NT2/D1 (cell line): Measurements from ENCODE around the gene UNK.
A peak's percentile ranks its signal among the peaks of the same experiment; 100 is the strongest.
"Not testable (repeated sequence)": the region's sequence is repeated elsewhere in the genome, so short reads cannot be mapped to it uniquely, and the experiment has no call there.

Experiments
- DNase-seq: peaks from one replicate; pipeline ENCODE4 v3.0.0-alpha.2; 2011; ENCODE audit warnings: low read depth, low spot score
- H3K27me3 ChIP-seq: 2 replicates; pipeline ENCODE4 v1.6.0; 2011; ENCODE audit warnings: mild to moderate bottlenecking; ENCODE audit not compliant: insufficient read length, insufficient read depth
- H3K36me3 ChIP-seq: 2 replicates; pipeline ENCODE4 v1.6.1; 2011; ENCODE audit warnings: mild to moderate bottlenecking, low read length, mixed read lengths; ENCODE audit not compliant: insufficient read depth, insufficient read length
- H3K4me1 ChIP-seq: 2 replicates; pipeline ENCODE4 v1.5.1; 2011; ENCODE audit not compliant: insufficient read depth, insufficient read length
- H3K4me3 ChIP-seq: 2 replicates; pipeline ENCODE4 v1.5.1; 2011; ENCODE audit warnings: low read depth; ENCODE audit not compliant: insufficient read length
- H3K9ac ChIP-seq: 2 replicates; pipeline ENCODE4 v1.6.0; 2011; ENCODE audit warnings: low read depth; ENCODE audit not compliant: insufficient read length
- H3K9me3 ChIP-seq: 2 replicates; pipeline ENCODE4 v1.5.1; 2011; ENCODE audit warnings: mild to moderate bottlenecking, low read length; ENCODE audit not compliant: insufficient read depth
- SUZ12 ChIP-seq: IDR thresholded peaks from 2 replicates; pipeline ENCODE4 v1.6.1; 2011; ENCODE audit not compliant: insufficient read length, insufficient read depth; ENCODE audit errors: extremely low read depth
- YY1 ChIP-seq: IDR thresholded peaks from 2 replicates; pipeline ENCODE4 v1.6.1; 2011; ENCODE audit not compliant: insufficient read length, insufficient read depth
- ZNF274 ChIP-seq: IDR thresholded peaks from 2 replicates; pipeline ENCODE4 v1.6.1; 2011; ENCODE audit warnings: mild to moderate bottlenecking, low read depth, low read length

UNK gene

DNA sequence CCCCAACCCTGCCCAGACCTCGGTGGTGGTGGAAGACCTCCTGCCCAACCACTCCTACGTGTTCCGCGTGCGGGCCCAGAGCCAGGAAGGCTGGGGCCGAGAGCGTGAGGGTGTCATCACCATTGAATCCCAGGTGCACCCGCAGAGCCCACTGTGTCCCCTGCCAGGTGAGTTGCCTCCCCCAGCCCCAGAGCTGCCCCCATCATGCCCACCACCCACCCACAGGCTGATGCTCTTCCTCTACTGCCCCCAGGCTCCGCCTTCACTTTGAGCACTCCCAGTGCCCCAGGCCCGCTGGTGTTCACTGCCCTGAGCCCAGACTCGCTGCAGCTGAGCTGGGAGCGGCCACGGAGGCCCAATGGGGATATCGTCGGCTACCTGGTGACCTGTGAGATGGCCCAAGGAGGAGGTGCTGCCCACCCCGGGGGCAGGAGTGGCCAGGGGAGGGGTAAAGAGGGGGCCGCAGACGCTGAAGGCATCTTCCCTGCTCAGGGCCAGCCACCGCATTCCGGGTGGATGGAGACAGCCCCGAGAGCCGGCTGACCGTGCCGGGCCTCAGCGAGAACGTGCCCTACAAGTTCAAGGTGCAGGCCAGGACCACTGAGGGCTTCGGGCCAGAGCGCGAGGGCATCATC, 28.0 kb upstream of the UNK start:
- H3K27me3 ChIP-seq: no peaks in the 10 kb centered on the region
- peaks cover 8% of the 10 kb centered on the region for H3K36me3 ChIP-seq
- H3K9me3 ChIP-seq: no peaks in the 10 kb centered on the region
- no peak overlapping the region for H3K4me3 ChIP-seq
- no peak overlapping the region for H3K9ac ChIP-seq
- H3K4me1 ChIP-seq: peaks cover 33% of the 10 kb centered on the region
- no peak for DNase-seq
- TF ChIP-seq SUZ12: no peak
- no peak for TF ChIP-seq YY1
- no peak for TF ChIP-seq ZNF274

- H3K27me3 ChIP-seq: no peaks in the 10 kb centered on the region
- DNase-seq: no peak
- no peaks in the 10 kb centered on the region for H3K9me3 ChIP-seq
- H3K4me3 ChIP-seq: no peak overlapping the region
- peaks cover 33% of the 10 kb centered on the region for H3K4me1 ChIP-seq
- H3K9ac ChIP-seq: no peak overlapping the region
- peaks cover 10% of the 10 kb centered on the region for H3K36me3 ChIP-seq
- no peak for TF ChIP-seq YY1
- TF ChIP-seq SUZ12: no peak
- no peak for TF ChIP-seq ZNF274
These were observed 27.4 kb upstream of the UNK start for GRCh38 chr17:75757086-75757681.

GRCh38 chr17:75758131-75758905, 26.3 kb upstream of the UNK start:
- no peak for DNase-seq
- H3K9me3 ChIP-seq: no peaks in the 10 kb centered on the region
- no peaks in the 10 kb centered on the region for H3K27me3 ChIP-seq
- no peak overlapping the region for H3K9ac ChIP-seq
- H3K36me3 ChIP-seq: peaks cover 18% of the 10 kb centered on the region
- H3K4me3 ChIP-seq: no peak overlapping the region
- TF ChIP-seq YY1 (no peak), ZNF274 (no peak), SUZ12 (no peak)
- H3K4me1 ChIP-seq: peaks cover 30% of the 10 kb centered on the region

GRCh38 chr17:75759457-75759856, 25.1 kb upstream of the UNK start:
- DNase-seq: no peak
- TF ChIP-seq YY1: no peak
- TF ChIP-seq SUZ12: no peak
- no peak for TF ChIP-seq ZNF274
- H3K36me3 ChIP-seq: peaks cover 18% of the 10 kb centered on the region
- H3K9ac ChIP-seq: peak overlapping the region; percentile 44
- H3K4me1 ChIP-seq: peaks cover 32% of the 10 kb centered on the region
- H3K9me3 ChIP-seq: no peaks in the 10 kb centered on the region
- H3K27me3 ChIP-seq: no peaks in the 10 kb centered on the region
- H3K4me3 ChIP-seq: no peak overlapping the region

DNA sequence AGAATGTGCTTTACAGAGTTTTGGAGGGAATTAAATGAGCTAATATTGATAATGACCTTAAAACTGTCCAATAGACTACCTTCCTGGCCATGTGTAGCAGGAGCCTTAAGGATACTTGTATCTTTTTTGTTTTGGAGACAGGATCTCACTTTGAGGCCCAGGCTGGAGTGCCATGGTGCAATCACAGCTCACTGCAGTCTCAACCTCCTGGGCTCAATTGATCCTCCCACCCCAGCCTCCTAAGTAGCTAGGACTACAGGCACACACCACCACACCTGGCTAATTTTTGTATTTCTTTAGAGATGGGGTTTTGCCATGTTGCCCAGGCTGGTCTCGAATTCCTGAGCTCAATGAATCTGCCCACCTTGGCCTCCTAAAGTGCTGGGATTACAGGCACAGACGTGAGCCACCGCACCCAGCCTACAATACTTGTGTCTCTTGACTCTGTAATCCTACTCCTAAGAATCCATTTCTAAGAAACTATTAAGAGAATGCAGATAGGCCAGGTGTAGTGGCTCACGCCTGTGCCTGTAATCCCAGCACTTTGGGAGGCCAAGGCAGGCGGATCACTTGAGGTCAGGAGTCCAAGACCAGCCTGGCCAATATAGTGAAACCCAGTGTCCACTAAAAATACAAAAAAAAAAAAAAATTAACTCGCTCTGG, 24.5 kb upstream of the UNK start:
- H3K9me3 ChIP-seq, H3K4me3 ChIP-seq, H3K27me3 ChIP-seq, DNase-seq: not testable (repeated sequence)
- Histone ChIP-seq H3K9ac (peak overlapping the region; percentile 44), H3K4me1 (peaks cover 25% of the 10 kb centered on the region), H3K36me3 (peaks cover 18% of the 10 kb centered on the region)

- TF ChIP-seq YY1 (no peak), SUZ12 (no peak), ZNF274 (no peak)
- Histone ChIP-seq H3K4me3 (no peak overlapping the region), H3K9ac (no peak overlapping the region), H3K27me3 (no peaks in the 10 kb centered on the region), H3K36me3 (peaks cover 17% of the 10 kb centered on the region), H3K9me3 (no peaks in the 10 kb centered on the region), H3K4me1 (peaks cover 23% of the 10 kb centered on the region)
- no peak for DNase-seq
These were observed 21.9 kb upstream of the UNK start for GRCh38 chr17:75762513-75763268.
